B cell (primary cell): ENCODE measurements around the gene SH3RF3.

Experiments used
- EZH2 ChIP-seq: IDR thresholded peaks from 2 replicates; pipeline ENCODE4 v1.6.1; 2012; ENCODE audit warnings: borderline replicate concordance, low read depth, mild to moderate bottlenecking, moderate library complexity, low read length; ENCODE audit not compliant: insufficient read depth, poor library complexity, severe bottlenecking
- TF ChIP-seq, protein P1 (sequence below): fragments of 200-600 bp; IDR thresholded peaks from one replicate; pipeline ENCODE4 v1.8.0; 2022; ENCODE audit warnings: antibody characterized with exemption, mild to moderate bottlenecking

DNA sequence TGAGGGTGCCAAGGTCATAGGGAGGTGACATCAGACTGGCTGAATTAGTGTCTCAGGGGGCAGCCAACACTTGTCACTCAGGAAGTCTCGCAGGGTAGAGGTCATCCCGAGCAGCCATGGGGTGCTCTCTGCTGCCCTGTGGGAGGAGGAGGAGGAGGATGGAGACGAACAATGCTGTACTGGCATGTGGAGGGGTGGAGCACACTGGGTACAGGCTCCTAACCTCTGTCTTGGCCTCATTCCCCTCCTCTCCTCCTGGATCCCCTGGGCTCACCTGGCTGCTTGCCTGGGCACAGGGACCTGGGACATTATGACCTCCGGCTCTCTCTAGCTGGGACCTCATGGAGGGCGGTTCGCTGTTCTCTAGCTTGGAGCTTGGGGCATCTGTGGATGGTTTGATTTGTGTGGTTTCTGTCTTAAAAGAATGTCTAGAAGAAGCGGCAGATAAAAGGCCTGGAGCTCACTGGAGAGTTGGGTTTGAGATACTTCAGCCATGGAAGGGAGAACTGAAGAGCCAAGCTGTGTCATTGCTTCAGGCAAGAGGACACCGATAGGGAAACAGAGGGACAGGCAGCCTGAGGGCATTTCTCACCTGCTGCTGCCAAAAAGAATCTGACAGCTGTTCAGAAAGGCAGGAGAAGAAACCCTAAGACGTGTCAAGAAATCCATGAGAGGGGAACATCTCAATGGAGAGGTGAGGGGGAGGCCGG is 351.6 kb downstream of the SH3RF3 start:
- TF ChIP-seq, protein P1, sequence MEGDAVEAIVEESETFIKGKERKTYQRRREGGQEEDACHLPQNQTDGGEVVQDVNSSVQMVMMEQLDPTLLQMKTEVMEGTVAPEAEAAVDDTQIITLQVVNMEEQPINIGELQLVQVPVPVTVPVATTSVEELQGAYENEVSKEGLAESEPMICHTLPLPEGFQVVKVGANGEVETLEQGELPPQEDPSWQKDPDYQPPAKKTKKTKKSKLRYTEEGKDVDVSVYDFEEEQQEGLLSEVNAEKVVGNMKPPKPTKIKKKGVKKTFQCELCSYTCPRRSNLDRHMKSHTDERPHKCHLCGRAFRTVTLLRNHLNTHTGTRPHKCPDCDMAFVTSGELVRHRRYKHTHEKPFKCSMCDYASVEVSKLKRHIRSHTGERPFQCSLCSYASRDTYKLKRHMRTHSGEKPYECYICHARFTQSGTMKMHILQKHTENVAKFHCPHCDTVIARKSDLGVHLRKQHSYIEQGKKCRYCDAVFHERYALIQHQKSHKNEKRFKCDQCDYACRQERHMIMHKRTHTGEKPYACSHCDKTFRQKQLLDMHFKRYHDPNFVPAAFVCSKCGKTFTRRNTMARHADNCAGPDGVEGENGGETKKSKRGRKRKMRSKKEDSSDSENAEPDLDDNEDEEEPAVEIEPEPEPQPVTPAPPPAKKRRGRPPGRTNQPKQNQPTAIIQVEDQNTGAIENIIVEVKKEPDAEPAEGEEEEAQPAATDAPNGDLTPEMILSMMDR = no peak
- TF ChIP-seq EZH2 = no peak
